GM21619 (cell line): ENCODE data around the gene POLR1E.
"Not testable (repeated sequence)": the region's sequence is repeated elsewhere in the genome, so short reads cannot be mapped to it uniquely, and the experiment has no call there.

Source experiments
- ATAC-seq: cut with Tn5 transposase; IDR thresholded peaks from one replicate; pipeline ENCODE4 v1.9.1; 2021; ENCODE audit not compliant: unreplicated experiment

POLR1E gene

DNA sequence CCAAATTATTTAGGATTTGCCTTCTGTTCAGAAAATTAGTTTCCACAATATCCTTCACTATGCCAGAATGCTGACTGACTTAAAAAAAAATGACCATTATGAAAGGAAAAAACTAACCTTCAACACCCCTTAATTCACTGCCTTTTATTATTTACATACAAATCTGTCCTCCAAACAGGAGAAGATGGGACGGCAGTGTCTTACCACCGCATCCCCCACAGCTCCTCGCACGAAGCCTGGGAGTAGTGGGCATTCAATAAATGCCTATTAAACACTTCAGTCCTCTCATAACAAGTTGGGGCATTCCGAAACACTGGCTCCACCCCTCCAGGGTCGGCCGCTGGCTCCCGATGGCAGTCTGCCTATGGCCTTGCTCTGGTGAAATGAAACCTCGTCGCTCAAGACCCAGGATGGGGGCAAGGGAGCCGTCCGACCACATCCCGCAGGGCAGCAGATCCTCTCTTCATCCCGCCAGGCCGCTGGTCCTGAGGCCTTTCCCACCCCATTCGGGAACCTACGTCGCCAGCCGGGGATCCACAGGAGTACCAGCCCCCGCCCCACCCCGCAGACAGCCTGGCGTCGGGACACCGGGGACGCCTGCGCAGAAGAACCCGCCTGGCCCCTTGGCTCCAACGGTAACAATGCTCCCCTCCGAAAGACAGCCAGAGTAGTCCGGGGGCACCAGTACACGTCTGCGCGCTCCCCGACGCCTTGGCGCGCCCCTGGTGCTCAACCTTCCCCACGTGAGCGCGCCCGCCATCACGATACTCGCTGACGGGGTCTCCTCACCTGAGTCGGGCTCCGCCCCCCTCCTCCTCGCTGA lies 21.1 kb upstream of the POLR1E start:
- ATAC-seq: peak; percentile 25

DNA sequence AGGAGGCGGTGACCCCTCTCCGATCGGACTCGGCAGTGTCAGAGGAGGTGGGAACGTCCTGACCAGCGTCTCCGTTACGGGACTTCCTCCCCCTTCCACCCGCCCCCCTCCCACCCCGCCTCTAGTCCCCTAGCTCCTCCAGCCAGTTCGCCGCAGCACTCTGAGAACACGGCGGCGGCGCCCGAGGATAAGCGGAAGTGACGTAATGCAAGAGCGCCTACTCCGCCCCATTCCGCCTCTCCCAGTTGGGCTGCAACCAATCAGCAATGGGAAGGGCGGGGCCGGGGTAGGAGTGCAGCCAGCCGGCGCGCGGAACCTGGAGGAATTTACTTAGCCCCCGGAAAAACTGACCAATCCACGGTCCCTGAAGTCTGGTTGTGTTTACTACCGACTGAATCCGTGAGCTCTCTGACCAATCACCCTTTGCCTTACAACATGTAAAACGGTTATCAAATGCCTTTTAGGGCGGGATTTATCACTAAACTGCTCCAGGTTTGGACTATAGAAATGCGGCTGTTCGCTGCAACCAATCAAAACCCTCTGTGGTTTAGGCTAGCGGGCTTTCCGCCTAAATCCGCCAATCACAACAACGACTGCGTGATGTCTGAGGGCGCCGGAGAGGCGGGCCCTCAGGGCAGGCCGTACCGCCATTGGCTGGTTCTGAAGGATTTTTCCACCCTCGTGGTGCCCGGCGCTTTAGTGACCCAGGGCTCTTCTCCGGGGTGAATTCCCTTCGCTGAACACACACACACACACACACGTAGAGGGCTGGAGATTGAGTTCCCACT lies 20.3 kb upstream of the POLR1E start, which contains the start of gene ZBTB5:
TSS of gene ZBTB5 (minus strand) at position 202 of the 788 bp plus-strand sequence. CDS start 22,899 bp downstream, outside the sequence.
- ATAC-seq: peak; percentile 74

DNA sequence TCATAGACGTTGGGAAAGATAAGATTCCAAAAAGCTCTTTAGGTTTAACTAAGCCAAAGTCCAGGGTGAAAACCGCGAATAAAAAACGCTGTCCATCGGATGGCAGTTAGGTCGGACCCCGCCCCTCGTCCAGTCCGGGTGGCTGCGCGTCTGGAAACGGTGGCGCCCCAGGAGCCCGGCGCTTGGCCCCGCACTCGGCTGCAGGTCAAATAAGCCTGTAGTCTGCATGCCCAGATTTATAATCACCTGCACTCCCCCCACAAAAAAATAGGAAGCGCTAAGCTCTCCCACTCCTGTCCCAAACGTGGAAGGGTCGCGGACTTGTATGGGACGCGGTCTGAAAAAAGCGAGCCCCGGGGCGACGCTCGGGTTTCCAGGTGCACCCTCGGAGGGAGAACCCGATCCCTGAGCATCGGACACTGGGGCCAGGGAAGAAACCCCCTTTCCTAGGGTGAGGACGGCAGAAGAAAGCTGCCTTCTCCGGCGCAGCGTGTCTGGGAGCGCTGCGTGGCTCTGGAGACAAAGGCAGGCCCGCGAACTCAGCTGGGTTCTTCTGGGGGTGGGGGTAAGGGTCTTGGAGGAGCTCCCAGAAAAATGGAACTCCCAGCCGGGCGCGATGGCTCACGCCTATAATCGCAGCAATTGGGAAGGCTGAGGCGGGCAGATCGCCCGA lies 19.6 kb upstream of the POLR1E start:
- peak; percentile 9 for ATAC-seq

DNA sequence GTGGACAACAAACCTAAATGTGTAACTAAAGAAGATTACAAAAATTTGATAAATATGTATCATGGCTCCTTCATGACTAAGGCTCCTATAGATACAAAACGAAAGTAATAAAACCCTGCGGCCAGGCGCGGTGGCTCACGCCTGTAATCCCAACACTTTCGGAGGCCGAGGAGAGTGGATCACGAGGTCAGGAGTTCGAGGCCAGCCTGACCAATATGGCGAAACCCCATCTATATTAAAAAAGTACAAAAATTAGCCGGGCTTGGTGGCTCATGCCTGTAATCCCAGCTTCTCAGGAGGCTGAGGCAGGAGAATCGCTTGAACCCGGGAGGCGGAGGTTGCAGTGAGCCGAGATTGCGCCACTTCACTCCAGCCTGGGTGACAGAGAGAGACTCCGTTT lies 18.2 kb upstream of the POLR1E start:
- not testable (repeated sequence) for ATAC-seq

DNA sequence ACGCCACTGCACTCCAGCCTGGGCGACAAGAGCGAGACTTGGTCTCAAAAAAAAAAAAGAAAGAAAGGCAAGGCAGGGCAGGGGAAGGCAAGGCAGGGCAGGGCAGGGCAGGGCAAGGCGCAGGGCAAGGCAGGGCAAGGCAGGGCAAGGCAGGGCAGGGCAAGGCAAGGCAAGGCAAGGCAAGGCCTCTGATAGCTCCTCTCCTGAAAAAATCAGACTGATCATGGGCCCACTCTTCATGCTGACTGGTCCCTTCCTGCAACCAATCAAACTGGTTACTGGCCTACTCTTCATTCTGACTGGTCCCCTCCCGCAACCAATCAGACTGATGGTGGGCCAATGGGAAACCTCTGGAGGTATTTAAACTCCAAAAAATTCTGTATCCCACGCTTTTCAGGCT lies 17.1 kb upstream of the POLR1E start:
- no peak for ATAC-seq

DNA sequence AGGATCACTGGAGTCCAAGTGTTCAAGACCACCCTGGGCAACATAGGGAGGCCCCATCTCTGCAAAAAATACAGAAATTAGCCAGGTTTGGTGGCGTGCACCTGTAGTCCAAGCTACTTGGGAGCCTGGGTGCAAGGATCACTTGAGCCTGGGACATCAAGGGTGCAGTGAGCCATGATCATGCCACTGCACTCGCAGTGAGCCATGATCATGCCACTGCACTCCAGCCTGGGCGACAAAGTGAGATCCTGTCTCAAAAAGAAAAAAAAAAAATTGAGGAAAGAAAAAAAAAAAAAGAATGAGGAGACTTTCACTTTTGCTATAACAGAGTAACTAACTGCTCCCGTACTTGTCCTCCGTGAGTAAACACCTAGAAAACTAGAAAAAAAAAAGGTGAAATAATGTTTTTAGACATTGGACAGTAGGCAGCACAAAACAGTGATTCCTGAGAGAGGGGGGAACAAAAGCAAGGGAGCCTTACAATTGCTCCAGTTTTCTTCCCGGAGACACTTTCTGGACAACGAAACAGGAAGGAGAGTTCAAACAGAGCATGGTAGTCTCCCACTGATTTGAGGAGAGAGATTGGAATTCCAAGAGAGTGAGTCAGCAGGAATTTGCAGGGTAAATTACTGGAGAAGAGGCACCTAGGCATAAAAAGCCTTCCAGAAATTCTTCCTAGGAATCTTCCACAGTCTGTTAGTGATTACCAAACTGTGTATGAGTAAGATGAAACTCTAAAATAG lies 13.6 kb upstream of the POLR1E start:
- ATAC-seq: no peak

DNA sequence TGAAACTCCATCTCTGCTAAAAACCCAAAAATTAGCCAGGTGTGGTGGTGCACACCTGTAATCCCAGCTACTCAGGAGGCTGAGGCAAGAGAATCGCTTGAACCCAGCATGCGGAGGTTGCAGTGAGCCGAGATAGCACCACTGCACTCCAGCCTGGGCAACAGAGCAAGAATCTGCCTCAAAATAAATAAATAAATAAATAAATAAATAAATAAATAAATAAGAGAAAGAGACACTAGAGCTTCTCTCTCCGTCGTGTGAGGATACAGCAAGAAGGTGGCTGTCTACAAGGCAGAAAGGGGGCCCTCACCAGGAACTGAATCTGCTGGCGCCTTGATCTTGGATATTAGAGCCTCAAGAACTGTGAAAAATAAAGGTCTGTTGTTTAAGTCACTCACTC lies 11.8 kb upstream of the POLR1E start:
- ATAC-seq: not testable (repeated sequence)

DNA sequence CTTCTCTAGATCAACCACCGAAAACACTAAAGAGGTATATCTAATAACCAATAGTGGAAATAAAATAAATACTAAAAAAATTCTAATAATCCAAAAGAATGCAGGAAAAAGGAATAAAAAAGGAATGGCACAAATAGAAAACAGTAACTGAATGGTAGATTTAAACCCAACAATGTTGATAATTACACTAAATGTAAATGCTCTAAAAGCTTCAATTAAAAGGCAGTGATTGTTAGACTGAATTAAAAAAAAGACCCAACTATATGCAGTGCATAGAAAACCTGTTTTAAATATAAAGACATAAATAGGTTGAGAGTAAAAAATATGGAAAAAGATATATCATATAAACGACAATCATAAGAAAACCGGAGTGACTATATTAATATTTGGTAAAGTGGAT lies 11.3 kb upstream of the POLR1E start:
- ATAC-seq: no peak

DNA sequence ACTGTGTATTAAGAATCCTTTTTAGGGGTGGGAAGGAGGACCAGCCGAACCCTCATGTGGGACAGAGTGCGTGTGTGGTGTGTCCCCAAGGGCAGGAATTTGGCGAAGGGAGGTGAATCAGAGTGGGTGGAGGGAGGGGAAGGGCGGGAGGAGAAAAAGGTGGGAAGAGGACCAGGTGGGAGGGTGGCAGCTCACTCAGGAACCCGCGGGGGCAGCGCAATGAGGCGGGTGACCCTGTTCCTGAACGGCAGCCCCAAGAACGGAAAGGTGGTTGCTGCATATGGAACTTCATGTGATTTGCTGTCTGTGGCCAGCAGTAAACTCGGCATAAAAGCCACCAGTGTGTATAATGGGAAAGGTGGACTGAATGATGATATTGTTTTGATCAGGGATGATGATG lies 8.8 kb upstream of the POLR1E start:
- no peak for ATAC-seq

DNA sequence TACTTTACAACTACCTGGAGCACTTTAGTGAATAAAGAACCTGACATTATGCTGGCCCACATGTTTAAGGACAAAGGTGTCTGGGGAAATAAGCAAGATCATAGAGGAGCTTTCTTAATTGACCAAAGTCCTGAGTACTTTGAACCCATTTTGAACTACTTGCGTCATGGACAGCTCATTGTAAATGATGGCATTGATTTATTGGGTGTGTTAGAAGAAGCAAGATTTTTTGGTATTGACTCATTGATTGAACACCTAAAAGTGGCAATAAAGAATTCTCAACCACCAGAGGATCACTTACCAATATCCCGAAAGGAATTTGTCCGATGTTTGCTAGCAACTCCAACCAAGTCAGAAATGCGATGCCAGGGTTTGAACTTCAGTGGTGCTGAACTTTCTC lies 8.3 kb upstream of the POLR1E start:
- ATAC-seq: not testable (repeated sequence)

DNA sequence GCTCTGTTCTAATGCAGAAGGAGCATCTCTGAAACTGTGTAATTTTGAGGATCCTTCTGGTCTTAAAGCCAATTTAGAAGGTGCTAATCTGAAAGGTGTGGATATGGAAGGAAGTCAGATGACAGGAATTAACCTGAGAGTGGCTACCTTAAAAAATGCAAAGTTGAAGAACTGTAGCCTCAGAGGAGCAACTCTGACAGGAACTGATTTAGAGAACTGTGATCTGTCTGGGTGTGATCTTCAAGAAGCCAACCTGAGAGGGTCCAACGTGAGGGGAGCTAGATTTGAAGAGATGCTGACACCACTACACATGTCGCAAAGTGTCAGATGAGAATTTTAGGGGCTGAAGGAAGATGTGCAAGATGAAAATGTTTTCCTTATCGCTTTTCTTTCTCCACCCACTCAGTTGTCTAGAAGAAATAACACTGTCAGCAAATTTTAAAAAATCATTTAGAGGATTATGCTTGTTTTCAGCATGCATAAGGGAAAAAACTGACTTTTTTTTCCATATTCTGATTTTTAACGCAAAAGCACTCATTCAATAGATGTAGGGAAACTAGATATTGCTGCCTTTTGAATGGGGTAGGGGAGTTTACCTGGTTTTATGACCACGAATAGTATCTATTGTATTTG lies 7.6 kb upstream of the POLR1E start:
- ATAC-seq: not testable (repeated sequence)

DNA sequence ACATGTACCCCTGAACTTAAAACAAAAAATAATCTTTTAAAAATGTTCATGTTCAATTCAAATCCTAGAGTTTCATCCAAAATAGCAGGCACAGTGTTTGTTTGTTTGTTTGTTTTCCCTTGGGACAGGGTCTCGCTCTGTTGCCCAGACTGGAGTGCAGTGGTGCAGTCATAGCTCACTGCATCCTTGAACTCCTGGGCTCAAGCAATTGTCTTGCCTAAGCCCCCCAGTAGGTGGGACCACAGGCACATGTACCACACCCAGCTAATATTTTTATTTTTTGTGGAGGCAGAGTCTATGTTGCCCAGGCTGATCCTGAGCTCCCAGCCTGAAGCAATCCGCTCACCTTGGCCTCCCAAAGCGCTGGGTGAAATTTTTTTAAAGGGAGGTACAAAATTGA lies 5.0 kb upstream of the POLR1E start:
- no peak for ATAC-seq

DNA sequence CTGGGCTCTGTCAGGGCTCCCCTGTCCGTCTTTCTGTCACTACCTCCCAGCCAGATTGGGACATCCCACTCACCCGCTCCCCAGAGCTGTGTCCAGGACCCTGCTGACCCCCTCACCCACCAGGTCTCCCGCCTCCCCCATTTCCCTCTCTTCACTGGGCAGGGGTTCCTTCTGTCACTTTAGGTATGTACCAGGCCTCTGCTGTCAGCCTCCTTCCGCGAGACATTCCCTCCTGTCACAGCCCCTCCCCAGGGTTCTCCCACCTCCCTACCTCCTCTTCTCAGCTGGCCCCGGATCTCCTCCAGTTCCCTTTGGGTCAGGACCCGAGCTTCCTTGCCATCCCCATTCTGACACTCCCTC lies 488 bp downstream of the POLR1E start:
- ATAC-seq: no peak

DNA sequence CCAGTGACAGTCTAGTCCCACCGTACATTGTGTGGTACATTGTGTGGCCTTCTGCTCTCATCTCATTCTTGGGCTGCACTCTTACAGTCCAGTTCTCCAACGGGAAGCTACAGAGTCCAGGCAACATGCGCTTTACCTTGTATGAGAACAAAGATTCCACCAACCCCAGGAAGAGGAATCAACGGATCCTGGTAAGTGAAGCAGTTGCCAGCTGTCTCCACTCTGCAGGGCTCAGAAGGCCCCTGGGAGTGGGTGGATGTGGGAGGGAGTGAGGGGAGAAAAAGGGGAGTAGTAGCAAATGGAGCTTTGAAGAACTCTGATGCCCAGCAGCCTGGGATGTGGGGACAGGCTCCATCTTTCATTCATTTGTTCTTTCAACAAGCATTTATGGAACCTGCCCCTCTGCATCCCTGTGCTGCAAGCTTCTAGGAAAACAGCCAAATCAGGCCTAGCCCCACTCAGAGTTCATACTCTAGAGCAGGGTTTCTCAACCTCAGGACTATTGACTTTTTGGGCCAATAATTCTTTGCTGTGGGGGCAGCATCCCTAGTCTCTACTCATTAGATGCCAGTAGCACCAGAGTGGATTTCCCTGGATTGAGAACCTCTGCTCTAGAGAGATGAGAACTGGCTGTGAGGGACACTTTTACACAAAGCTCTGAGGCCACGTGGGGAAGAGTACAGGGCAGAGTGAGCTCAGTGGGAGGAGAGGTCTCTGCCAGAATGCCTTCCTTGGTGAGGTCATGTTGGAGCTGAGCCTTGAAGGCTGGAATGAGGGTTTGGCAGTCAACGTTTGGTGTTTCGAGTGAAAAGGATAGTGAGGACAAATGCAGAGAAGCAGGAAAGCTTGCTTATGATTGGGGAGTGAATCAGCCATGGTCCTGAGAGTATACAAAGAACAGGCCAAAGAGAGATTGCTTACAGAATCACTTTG lies 1.1 kb downstream of the POLR1E start:
- no peak for ATAC-seq

DNA sequence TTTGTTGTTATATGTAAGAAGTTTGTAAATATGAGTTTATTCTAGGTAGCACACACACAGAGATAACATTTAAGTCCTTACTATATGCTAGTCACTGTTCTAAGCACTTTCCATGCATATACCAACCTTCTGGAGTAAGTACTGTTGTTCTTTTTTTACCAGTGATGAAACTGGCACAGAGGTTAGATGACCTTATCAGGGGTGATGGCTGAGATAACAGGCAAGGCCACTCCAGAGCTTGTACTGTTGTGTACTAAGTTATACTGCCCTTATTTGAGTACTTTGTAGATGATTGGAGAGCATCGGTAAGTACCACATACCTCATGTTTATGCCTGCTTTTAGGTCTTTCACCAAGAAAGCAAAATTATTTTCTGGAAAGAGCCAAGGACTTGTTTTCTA lies 6.2 kb downstream of the POLR1E start:
- no peak for ATAC-seq

DNA sequence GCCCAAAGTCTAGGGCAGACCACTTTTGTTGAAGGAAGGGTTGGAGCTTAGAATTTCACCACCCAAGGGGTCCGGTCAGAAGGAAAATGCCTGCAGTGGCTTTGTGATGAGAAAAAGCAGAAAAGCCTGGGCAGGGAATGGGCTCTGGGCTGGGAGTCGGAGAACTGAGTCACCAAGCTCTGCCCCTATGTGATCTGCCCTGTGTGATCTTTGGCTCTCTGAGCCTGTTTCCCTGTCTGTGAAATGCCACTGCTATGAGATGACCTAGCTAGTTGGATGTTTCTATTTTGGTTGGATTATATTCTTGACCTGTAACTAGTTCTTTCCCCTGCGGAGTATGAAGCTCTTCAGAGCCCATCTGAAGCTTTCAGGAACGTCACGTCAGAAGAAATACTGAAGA lies 9.8 kb downstream of the POLR1E start:
- ATAC-seq: no peak

DNA sequence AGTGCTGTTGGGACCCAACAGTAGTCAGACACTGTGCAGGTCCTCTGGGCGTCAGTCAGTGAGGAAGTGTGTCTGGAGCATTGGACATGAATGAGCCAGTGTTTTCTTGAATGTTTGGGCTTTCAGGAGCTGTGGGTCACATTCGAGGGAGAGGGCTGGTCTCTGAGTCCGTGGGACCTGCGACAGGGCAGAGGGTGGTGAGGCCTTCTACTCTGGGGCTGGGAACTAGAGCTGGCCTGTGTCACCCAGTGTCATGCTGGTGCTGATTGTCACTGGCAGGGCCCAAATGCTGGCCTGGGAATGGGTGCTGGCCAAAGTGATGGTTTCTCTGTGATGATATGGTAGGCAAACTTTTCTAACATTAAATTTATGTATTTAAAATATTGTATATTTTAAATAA lies 10.3 kb downstream of the POLR1E start:
- no peak for ATAC-seq

DNA sequence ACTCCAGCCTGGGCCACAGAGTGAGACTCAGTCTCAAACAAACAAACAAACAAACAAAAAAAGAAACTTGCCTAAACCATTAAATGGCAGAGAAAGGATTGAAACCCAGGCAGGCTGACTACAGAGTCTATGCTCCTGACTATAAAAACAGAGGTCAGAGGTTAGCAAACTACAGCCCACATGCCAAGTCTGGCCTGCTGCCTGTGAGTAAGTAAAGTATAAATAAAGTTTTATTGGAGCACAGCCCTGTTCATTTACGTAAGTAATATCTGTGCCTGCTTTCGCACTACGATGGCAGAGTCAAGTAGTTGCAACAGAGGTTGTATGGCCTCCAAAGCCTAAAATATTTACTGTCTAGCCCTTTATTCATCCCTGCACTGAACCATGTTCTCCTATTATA lies 11.6 kb downstream of the POLR1E start:
- ATAC-seq: no peak

DNA sequence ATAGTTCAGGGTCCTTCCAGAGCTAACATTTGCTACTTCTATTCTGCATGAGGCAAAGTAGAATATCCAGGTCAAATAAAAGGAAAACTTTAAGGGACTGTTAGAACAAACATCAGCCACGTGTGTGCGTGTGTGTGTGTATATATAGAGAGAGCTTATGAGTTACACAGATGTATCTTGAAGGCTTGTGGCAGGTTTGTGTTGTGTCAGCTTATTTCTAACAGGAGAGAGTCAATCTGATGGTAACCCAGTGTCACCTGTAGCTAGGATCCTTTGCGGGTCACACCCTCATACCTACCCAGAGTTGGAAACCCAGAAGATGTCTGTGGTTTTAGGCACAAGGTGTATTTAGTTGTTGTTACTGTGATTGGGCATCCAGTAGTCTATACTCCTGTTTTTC lies 12.7 kb downstream of the POLR1E start:
- ATAC-seq: no peak

DNA sequence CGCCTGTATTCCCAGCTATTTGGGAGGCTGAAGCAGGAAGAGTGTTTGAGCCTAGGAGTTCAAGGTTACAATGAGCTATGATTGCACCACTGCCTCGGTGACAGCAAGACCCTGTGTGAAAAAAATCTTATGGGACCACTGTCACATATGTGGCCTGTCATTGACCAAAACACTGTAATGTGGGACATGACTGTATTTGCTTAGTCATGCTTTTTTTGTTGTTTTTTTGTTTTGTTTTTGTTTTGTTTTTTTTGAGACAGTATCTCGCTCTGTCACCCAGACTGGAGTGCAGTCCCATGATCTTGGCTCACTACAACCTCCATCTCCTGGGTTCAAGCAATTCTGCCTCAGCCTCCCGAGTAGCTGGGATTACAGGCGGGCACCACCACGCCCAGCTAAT lies 13.5 kb downstream of the POLR1E start:
- ATAC-seq: no peak
